HL-60 (cell line): Measurements from ENCODE around the gene CD72.

ENCODE experiments used
- DNase-seq, 2 experiments: peaks; one replicate each; pipeline ENCODE4 v3.0.0-alpha.2; 2010 to 2020; ENCODE audit warnings: low read depth in 1 of 2, low spot score in 1 of 2
- H3K27ac ChIP-seq: fragments of 250-450 bp; sonication (Bioruptor Pico); replicated peaks from 2 replicates; pipeline ENCODE4 v1.5.1; 2020; ENCODE audit warnings: mild to moderate bottlenecking, moderate library complexity
- H3K27me3 ChIP-seq: fragments of 250-450 bp; sonication (Bioruptor Pico); 2 replicates; pipeline ENCODE4 v1.5.1; 2021; ENCODE audit warnings: mild to moderate bottlenecking, moderate library complexity; ENCODE audit not compliant: insufficient read depth, poor library complexity, severe bottlenecking
- H3K4me3 ChIP-seq: replicated peaks from 2 replicates; pipeline ENCODE4 v1.5.1; 2011; ENCODE audit warnings: mild to moderate bottlenecking, control low read depth, low read length; ENCODE audit not compliant: insufficient read depth
- GABPA ChIP-seq: IDR thresholded peaks from 2 replicates; pipeline ENCODE4 v1.6.1; 2012; ENCODE audit warnings: low read depth
- POLR2AphosphoS5 ChIP-seq: IDR thresholded peaks from 2 replicates; pipeline ENCODE4 v1.6.1; 2012; ENCODE audit warnings: low read depth
- SPI1 ChIP-seq: IDR thresholded peaks from 2 replicates; pipeline ENCODE4 v1.6.1; 2012; ENCODE audit warnings: low read depth, mild to moderate bottlenecking, borderline replicate concordance
- TF ChIP-seq, protein P1 (sequence below): IDR thresholded peaks from 2 replicates; pipeline ENCODE4 v1.6.1; 2012; ENCODE audit warnings: low read depth; ENCODE audit not compliant: insufficient replicate concordance
- TF ChIP-seq, protein P2 (sequence below): IDR thresholded peaks from one replicate; pipeline ENCODE4 v1.5.1; 2011; ENCODE audit warnings: low read length, control low read depth, inconsistent platforms; ENCODE audit not compliant: insufficient read depth

CD72 gene

GRCh38 chr9:35656831-35657545 lies 38.8 kb upstream of the CD72 start:
- DNase-seq: no peak
- peak overlapping the region; percentile 30 for H3K4me3 ChIP-seq
- no peaks in the 10 kb centered on the region for H3K27me3 ChIP-seq
- peak overlapping the region; percentile 100 for H3K27ac ChIP-seq
- TF ChIP-seq, protein P1, sequence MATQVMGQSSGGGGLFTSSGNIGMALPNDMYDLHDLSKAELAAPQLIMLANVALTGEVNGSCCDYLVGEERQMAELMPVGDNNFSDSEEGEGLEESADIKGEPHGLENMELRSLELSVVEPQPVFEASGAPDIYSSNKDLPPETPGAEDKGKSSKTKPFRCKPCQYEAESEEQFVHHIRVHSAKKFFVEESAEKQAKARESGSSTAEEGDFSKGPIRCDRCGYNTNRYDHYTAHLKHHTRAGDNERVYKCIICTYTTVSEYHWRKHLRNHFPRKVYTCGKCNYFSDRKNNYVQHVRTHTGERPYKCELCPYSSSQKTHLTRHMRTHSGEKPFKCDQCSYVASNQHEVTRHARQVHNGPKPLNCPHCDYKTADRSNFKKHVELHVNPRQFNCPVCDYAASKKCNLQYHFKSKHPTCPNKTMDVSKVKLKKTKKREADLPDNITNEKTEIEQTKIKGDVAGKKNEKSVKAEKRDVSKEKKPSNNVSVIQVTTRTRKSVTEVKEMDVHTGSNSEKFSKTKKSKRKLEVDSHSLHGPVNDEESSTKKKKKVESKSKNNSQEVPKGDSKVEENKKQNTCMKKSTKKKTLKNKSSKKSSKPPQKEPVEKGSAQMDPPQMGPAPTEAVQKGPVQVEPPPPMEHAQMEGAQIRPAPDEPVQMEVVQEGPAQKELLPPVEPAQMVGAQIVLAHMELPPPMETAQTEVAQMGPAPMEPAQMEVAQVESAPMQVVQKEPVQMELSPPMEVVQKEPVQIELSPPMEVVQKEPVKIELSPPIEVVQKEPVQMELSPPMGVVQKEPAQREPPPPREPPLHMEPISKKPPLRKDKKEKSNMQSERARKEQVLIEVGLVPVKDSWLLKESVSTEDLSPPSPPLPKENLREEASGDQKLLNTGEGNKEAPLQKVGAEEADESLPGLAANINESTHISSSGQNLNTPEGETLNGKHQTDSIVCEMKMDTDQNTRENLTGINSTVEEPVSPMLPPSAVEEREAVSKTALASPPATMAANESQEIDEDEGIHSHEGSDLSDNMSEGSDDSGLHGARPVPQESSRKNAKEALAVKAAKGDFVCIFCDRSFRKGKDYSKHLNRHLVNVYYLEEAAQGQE: no peak
- no peak for TF ChIP-seq POLR2AphosphoS5
- TF ChIP-seq, protein P2, sequence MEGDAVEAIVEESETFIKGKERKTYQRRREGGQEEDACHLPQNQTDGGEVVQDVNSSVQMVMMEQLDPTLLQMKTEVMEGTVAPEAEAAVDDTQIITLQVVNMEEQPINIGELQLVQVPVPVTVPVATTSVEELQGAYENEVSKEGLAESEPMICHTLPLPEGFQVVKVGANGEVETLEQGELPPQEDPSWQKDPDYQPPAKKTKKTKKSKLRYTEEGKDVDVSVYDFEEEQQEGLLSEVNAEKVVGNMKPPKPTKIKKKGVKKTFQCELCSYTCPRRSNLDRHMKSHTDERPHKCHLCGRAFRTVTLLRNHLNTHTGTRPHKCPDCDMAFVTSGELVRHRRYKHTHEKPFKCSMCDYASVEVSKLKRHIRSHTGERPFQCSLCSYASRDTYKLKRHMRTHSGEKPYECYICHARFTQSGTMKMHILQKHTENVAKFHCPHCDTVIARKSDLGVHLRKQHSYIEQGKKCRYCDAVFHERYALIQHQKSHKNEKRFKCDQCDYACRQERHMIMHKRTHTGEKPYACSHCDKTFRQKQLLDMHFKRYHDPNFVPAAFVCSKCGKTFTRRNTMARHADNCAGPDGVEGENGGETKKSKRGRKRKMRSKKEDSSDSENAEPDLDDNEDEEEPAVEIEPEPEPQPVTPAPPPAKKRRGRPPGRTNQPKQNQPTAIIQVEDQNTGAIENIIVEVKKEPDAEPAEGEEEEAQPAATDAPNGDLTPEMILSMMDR: no peak
- TF ChIP-seq SPI1: no peak
- TF ChIP-seq GABPA: no peak

DNA sequence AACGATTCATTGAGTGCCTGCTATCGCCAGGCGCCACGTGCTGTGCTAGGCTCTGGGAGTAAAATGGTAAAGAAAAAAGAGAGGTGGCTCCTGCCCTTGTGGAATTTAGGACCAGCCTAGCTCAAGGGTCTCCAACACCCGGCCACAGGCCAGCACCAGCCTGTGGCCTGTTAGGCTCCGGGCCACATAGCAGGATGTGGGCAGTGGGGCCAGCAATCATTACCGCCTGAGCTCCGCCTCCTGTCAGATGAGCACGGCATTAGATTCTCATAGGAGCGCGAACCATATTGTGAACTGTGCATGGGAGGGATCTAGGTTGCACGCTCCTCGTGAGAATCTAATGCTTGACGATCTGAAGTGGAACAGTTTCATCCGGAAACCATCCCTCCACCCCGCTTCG lies 38.1 kb upstream of the CD72 start:
- no peak for DNase-seq

GRCh38 chr9:35653611-35654010 lies 35.4 kb upstream of the CD72 start:
- no peak for TF ChIP-seq POLR2AphosphoS5
- TF ChIP-seq, protein P2: no peak
- TF ChIP-seq GABPA: no peak
- TF ChIP-seq, protein P1: no peak
- TF ChIP-seq SPI1: no peak
- H3K27me3 ChIP-seq: no peaks in the 10 kb centered on the region
- DNase-seq: no peak
- H3K27ac ChIP-seq: no peak overlapping the region
- H3K4me3 ChIP-seq: no peak overlapping the region

More for the DNA sequence above, 38.1 kb upstream of the CD72 start:
- H3K27me3 ChIP-seq: no peaks in the 10 kb centered on the region
- no peak overlapping the region for H3K4me3 ChIP-seq
- TF ChIP-seq POLR2AphosphoS5 (no peak), SPI1 (no peak)
- TF ChIP-seq, protein P1: no peak
- no peak overlapping the region for H3K27ac ChIP-seq
